ENCODE results near the gene OSBPL1A. TPM values are rescaled to one million over a fixed set of nuclear protein-coding genes. Genes with fewer than 3 reads are reported as not detected.

The OSBPL1A gene
- total and polyA plus RNA-seq, 10 of the 15 experiments (the other 5 are each of a cell fraction or from before 2014, with no cell fraction given), result 0.02 to 0.83 (median 0.11) TPM; not detected in 6

DNA sequence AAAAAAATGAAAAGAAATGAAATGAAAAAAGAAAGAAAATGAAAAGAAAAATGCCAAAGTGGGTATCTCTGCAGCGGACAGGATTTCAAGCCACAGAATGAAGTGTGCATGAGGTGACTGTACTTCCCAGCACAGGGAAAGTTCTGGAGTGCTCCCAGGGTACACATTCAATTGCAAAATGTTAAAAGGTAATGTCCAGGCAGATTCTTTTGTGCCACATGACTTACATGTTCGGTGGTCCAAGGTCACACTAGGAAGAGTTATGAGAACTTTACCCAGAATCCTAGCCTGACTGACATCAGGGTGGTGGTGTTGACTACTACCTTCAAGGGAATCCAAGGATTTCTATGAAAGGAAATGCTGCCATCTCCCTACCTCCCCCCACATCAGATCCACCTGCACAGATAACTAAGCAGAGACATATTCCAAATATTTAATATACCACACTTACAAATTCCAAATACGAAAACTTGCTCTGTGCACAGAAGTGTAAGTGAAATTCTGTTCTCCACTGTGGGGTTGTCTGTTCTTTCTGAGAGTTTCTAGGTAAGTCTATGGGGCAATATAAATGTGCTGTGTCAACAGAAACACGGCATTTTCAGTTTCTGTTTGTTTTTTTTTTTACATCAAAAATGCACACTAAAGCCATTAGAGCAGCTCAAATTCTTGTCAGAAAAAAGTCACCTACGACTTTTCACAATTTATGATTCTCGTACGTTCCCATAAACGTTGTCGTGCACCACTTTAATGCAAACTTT, 202.1 kb downstream of the OSBPL1A start:
- POLR2A ChIA-PET, result no interaction called here
- H3K4me3 ChIP-seq, result no peak overlapping the region
- no TSS peak for BruUV-seq (replicated peaks)
- TF ChIP-seq ZSCAN29 (IDR thresholded peaks at IDR 0.05) (no peak), BCL11A (IDR thresholded peaks at IDR 0.05; ENCODE audit: low read depth, low read length) (no peak), ZNF207 (IDR thresholded peaks at IDR 0.05; ENCODE audit: borderline replicate concordance) (no peak), BACH1 (IDR thresholded peaks at IDR 0.05; ENCODE audit: borderline replicate concordance) (no peak), TCF3 (IDR thresholded peaks at IDR 0.05; ENCODE audit: borderline replicate concordance, insufficient read depth, low read depth, low read length) (no peak), EZH2 (IDR thresholded peaks at IDR 0.05; ENCODE audit: borderline replicate concordance, control insufficient read depth, low read depth, low read length) (no peak), GATAD2B (conservative IDR thresholded peaks at IDR 0.05; ENCODE audit: low read depth) (no peak)
- TF ChIP-seq, protein P1, sequence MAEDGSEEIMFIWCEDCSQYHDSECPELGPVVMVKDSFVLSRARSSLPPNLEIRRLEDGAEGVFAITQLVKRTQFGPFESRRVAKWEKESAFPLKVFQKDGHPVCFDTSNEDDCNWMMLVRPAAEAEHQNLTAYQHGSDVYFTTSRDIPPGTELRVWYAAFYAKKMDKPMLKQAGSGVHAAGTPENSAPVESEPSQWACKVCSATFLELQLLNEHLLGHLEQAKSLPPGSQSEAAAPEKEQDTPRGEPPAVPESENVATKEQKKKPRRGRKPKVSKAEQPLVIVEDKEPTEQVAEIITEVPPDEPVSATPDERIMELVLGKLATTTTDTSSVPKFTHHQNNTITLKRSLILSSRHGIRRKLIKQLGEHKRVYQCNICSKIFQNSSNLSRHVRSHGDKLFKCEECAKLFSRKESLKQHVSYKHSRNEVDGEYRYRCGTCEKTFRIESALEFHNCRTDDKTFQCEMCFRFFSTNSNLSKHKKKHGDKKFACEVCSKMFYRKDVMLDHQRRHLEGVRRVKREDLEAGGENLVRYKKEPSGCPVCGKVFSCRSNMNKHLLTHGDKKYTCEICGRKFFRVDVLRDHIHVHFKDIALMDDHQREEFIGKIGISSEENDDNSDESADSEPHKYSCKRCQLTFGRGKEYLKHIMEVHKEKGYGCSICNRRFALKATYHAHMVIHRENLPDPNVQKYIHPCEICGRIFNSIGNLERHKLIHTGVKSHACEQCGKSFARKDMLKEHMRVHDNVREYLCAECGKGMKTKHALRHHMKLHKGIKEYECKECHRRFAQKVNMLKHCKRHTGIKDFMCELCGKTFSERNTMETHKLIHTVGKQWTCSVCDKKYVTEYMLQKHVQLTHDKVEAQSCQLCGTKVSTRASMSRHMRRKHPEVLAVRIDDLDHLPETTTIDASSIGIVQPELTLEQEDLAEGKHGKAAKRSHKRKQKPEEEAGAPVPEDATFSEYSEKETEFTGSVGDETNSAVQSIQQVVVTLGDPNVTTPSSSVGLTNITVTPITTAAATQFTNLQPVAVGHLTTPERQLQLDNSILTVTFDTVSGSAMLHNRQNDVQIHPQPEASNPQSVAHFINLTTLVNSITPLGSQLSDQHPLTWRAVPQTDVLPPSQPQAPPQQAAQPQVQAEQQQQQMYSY (CRISPR knock-in tag; IDR thresholded peaks at IDR 0.05), result no peak
- TF ChIP-seq, protein P2, sequence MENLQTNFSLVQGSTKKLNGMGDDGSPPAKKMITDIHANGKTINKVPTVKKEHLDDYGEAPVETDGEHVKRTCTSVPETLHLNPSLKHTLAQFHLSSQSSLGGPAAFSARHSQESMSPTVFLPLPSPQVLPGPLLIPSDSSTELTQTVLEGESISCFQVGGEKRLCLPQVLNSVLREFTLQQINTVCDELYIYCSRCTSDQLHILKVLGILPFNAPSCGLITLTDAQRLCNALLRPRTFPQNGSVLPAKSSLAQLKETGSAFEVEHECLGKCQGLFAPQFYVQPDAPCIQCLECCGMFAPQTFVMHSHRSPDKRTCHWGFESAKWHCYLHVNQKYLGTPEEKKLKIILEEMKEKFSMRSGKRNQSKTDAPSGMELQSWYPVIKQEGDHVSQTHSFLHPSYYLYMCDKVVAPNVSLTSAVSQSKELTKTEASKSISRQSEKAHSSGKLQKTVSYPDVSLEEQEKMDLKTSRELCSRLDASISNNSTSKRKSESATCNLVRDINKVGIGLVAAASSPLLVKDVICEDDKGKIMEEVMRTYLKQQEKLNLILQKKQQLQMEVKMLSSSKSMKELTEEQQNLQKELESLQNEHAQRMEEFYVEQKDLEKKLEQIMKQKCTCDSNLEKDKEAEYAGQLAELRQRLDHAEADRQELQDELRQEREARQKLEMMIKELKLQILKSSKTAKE (IDR thresholded peaks at IDR 0.05; ENCODE audit: low read depth, poor library complexity, severe bottlenecking), result no peak
- TF ChIP-seq, protein P3, sequence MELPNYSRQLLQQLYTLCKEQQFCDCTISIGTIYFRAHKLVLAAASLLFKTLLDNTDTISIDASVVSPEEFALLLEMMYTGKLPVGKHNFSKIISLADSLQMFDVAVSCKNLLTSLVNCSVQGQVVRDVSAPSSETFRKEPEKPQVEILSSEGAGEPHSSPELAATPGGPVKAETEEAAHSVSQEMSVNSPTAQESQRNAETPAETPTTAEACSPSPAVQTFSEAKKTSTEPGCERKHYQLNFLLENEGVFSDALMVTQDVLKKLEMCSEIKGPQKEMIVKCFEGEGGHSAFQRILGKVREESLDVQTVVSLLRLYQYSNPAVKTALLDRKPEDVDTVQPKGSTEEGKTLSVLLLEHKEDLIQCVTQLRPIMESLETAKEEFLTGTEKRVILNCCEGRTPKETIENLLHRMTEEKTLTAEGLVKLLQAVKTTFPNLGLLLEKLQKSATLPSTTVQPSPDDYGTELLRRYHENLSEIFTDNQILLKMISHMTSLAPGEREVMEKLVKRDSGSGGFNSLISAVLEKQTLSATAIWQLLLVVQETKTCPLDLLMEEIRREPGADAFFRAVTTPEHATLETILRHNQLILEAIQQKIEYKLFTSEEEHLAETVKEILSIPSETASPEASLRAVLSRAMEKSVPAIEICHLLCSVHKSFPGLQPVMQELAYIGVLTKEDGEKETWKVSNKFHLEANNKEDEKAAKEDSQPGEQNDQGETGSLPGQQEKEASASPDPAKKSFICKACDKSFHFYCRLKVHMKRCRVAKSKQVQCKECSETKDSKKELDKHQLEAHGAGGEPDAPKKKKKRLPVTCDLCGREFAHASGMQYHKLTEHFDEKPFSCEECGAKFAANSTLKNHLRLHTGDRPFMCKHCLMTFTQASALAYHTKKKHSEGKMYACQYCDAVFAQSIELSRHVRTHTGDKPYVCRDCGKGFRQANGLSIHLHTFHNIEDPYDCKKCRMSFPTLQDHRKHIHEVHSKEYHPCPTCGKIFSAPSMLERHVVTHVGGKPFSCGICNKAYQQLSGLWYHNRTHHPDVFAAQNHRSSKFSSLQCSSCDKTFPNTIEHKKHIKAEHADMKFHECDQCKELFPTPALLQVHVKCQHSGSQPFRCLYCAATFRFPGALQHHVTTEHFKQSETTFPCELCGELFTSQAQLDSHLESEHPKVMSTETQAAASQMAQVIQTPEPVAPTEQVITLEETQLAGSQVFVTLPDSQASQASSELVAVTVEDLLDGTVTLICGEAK (IDR thresholded peaks at IDR 0.05; ENCODE audit: borderline replicate concordance), result no peak
- 39% methylated on average over 9 of the region's 9 CpGs for WGBS (ENCODE audit: insufficient coverage, insufficient replicate concordance, low lambda C conversion rate, missing lambda C conversion rate)
- no peaks in the 10 kb centered on the region for H3K9me3 ChIP-seq (replicated peaks; ENCODE audit: control insufficient read depth, insufficient read depth, low read length)
- H3K79me2 ChIP-seq (ENCODE audit: control insufficient read depth, insufficient read depth, low read length), result no peaks in the 10 kb centered on the region
- DNase-seq (ENCODE audit: low read depth, low spot score) (no peak), ATAC-seq (no peak), FAIRE-seq (no peak)
- H3K27ac ChIP-seq (ENCODE audit: control insufficient read depth, insufficient read depth), result no peak overlapping the region
- peaks cover 2% of the 10 kb centered on the region; the same call in 1 of the 2 replicates for H3K4me1 ChIP-seq (ENCODE audit: control insufficient read depth, insufficient read depth, low read length)
- RAD21 ChIA-PET (ENCODE audit: unreplicated experiment), result no interaction called here
- no peaks in the 10 kb centered on the region for H4K20me1 ChIP-seq (ENCODE audit: control insufficient read depth, insufficient read depth)
- CTCF ChIA-PET, result no interaction called here
- SMC1A ChIA-PET (ENCODE audit: uncharacterized antibody, unreplicated experiment), result interaction anchor here (0.7 kb wide), 1 partner anchor 47 kb away, joined by 3 read pairs; no protein-coding TSS in a partner anchor
- H3K27me3 ChIP-seq (replicated peaks in 1 of 2; ENCODE audit: control insufficient read depth in 2 of 2, insufficient read depth in 2 of 2, low read length in 1 of 2), result peaks cover 0 to 12% of the 10 kb centered on the region in 2 experiments; a peak in 2 of 4 replicates
- no peak overlapping the region for H2AFZ ChIP-seq (ENCODE audit: control insufficient read depth, low read depth, low read length)
- no peaks in the 10 kb centered on the region for H3K36me3 ChIP-seq (ENCODE audit: control insufficient read depth in 2 of 2, insufficient read depth in 2 of 2, low read length in 1 of 2)
- in situ Hi-C loops (cut with MboI) (no loop called here), intact Hi-C loops (cut with micrococcal nuclease; ENCODE audit: unreplicated experiment) (no loop called here)
- H3K4me2 ChIP-seq (ENCODE audit: control insufficient read depth, insufficient read depth), result no peak overlapping the region
- H3K9ac ChIP-seq (ENCODE audit: control insufficient read depth, insufficient read depth, low read length), result no peak overlapping the region
